Peyer's patch (tissue), 4 donors: ENCODE measurements around the gene IL1RAPL1. TPM values are rescaled to one million over a fixed set of nuclear protein-coding genes. Genes with fewer than 3 reads are reported as not detected.

Experiments
- DNase-seq, 3 donors: peaks; one replicate each; pipeline ENCODE4 v3.0.0-alpha.2; 2017 to 2019
- H3K27ac ChIP-seq, 4 donors: fragments of 200-600 bp; sonication (generic); one replicate each; pipeline ENCODE4 v1.5.1; 2016 to 2019
- H3K27me3 ChIP-seq, 2 donors: fragments of 200-600 bp; sonication (generic); one replicate each; pipeline ENCODE4 v1.5.1; 2019
- H3K36me3 ChIP-seq, 3 donors: fragments of 200-600 bp; sonication (generic); one replicate each; pipeline ENCODE4 v1.5.1; 2016 to 2019
- H3K4me1 ChIP-seq, 4 donors: fragments of 200-600 bp; sonication (generic); one replicate each; pipeline ENCODE4 v1.5.1; 2016 to 2019
- H3K4me3 ChIP-seq, 4 donors: fragments of 200-600 bp; sonication (generic); 1 replicate in 3 of 4; 2 replicates in 1 of 4; pipeline ENCODE4 v1.5.1; 2016 to 2019; ENCODE audit warnings: mild to moderate bottlenecking in 1 of 4
- H3K9me3 ChIP-seq, 4 donors: fragments of 200-600 bp; sonication (generic); one replicate each; pipeline ENCODE4 v1.5.1; 2016 to 2019; ENCODE audit warnings: mild to moderate bottlenecking in 1 of 4
- CTCF ChIP-seq, 6 experiments: fragments of 450-650 bp in 4 of 6; fragments of 200-600 bp in 2 of 6; sonication (generic) in 1 of 6; IDR thresholded peaks; one replicate each; pipeline ENCODE4 v1.5.1; 2017 to 2019; ENCODE audit warnings: antibody characterized with exemption in 6 of 6, mild to moderate bottlenecking in 3 of 6, moderate library complexity in 1 of 6
- POLR2A ChIP-seq, 2 donors: fragments of 450-650 bp; IDR thresholded peaks; one replicate each; pipeline ENCODE4 v1.5.1; 2017; ENCODE audit warnings: antibody characterized with exemption in 2 of 2, mild to moderate bottlenecking in 2 of 2, moderate library complexity in 2 of 2
- total RNA-seq, 4 donors: library from RNA; depleted of rRNA; stranded (reverse); fragments of >200 nt; gene quantifications; one replicate each; pipeline ENCODE4 v1.1.0, GENCODE V29; 2016

The IL1RAPL1 gene
- total RNA-seq, 4 donors from 2014 or later, result not detected

GRCh38 chrX:29834764-29835163 lies 1247.5 kb downstream of the IL1RAPL1 start:
- no peaks in the 10 kb centered on the region for H3K27me3 ChIP-seq
- H3K4me3 ChIP-seq, result no peak overlapping the region
- H3K9me3 ChIP-seq, result no peaks in the 10 kb centered on the region
- no peaks in the 10 kb centered on the region for H3K36me3 ChIP-seq
- H3K4me1 ChIP-seq, result no peaks in the 10 kb centered on the region
- DNase-seq, result no peak
- H3K27ac ChIP-seq, result no peak overlapping the region
- no peak for TF ChIP-seq POLR2A (IDR thresholded peaks at IDR 0.05)
- TF ChIP-seq CTCF (IDR thresholded peaks at IDR 0.05), result no peak

GRCh38 chrX:29841750-29842149 lies 1254.5 kb downstream of the IL1RAPL1 start:
- DNase-seq, result no peak
- H3K4me3 ChIP-seq, result no peak overlapping the region
- H3K4me1 ChIP-seq, result no peaks in the 10 kb centered on the region
- no peak overlapping the region for H3K27ac ChIP-seq
- TF ChIP-seq CTCF (IDR thresholded peaks at IDR 0.05) (no peak), POLR2A (IDR thresholded peaks at IDR 0.05) (no peak)
- H3K9me3 ChIP-seq, result no peaks in the 10 kb centered on the region
- H3K27me3 ChIP-seq, result no peaks in the 10 kb centered on the region
- no peaks in the 10 kb centered on the region for H3K36me3 ChIP-seq

- no peak for DNase-seq
- H3K4me3 ChIP-seq, result no peak overlapping the region
These were observed 1255.3 kb downstream of the IL1RAPL1 start for GRCh38 chrX:29842552-29842951.

GRCh38 chrX:29851857-29852605 lies 1264.8 kb downstream of the IL1RAPL1 start:
- H3K27ac ChIP-seq, result no peak overlapping the region
- H3K36me3 ChIP-seq, result no peaks in the 10 kb centered on the region
- H3K27me3 ChIP-seq, result no peaks in the 10 kb centered on the region
- H3K9me3 ChIP-seq, result no peaks in the 10 kb centered on the region
- no peaks in the 10 kb centered on the region for H3K4me1 ChIP-seq
- DNase-seq, result no peak
- TF ChIP-seq CTCF (IDR thresholded peaks at IDR 0.05) (no peak), POLR2A (IDR thresholded peaks at IDR 0.05) (no peak)
- no peak overlapping the region for H3K4me3 ChIP-seq

More at GRCh38 chrX:29842552-29842951, 1255.3 kb downstream of the IL1RAPL1 start:
- no peaks in the 10 kb centered on the region for H3K4me1 ChIP-seq
- H3K36me3 ChIP-seq, result no peaks in the 10 kb centered on the region
- no peaks in the 10 kb centered on the region for H3K27me3 ChIP-seq
- TF ChIP-seq POLR2A (IDR thresholded peaks at IDR 0.05) (no peak), CTCF (IDR thresholded peaks at IDR 0.05) (no peak)
- no peak overlapping the region for H3K27ac ChIP-seq
- H3K9me3 ChIP-seq, result no peaks in the 10 kb centered on the region

GRCh38 chrX:29852767-29853166 lies 1265.5 kb downstream of the IL1RAPL1 start:
- Histone ChIP-seq H3K36me3 (no peaks in the 10 kb centered on the region), H3K4me1 (no peaks in the 10 kb centered on the region), H3K27ac (no peak overlapping the region), H3K9me3 (no peaks in the 10 kb centered on the region), H3K27me3 (no peaks in the 10 kb centered on the region), H3K4me3 (no peak overlapping the region)
- TF ChIP-seq POLR2A (IDR thresholded peaks at IDR 0.05), result no peak
- no peak for TF ChIP-seq CTCF (IDR thresholded peaks at IDR 0.05)
- DNase-seq, result no peak
